Endothelial cell of umbilical vein (primary cell): ENCODE data around the gene ATP5MK. TPM values are rescaled to one million over a fixed set of nuclear protein-coding genes. Genes with fewer than 3 reads are reported as not detected.

Experiments used
- BruUV-seq: library from RNA; stranded (reverse); fragments of 400-500 nt; replicated peaks from 2 replicates; lab custom pipeline; 2021; lab: Mats Ljungman, UMichigan
- CTCF ChIA-PET: fragments of 300-600, 350-600 bp; sonication (Branson Sonifier 250); formaldehyde crosslinking; loops from one replicate; lab custom pipeline; 2021; ENCODE audit warnings: antibody characterized with exemption, inconsistent platforms; lab: Charles Lee
- POLR2A ChIA-PET: fragments of 300-600, 350-600 bp; sonication (Branson Sonifier 250); formaldehyde crosslinking; loops from one replicate; lab custom pipeline; 2021; ENCODE audit warnings: antibody characterized with exemption, inconsistent platforms; lab: Charles Lee
- DNase-seq: peaks from one replicate; pipeline ENCODE4 v3.0.0-alpha.2; 2011; ENCODE audit warnings: low read depth, low spot score
- FAIRE-seq: peaks from 2 replicates; lab custom pipeline; 2011; peaks lifted over from hg19 to GRCh38; lab: Jason Lieb, UNC
- H2AFZ ChIP-seq: 2 replicates; pipeline ENCODE4 v1.6.0; 2012; ENCODE audit warnings: low read depth, low read length, control low read depth, inconsistent platforms
- H3K27ac ChIP-seq: 2 replicates; pipeline ENCODE4 v1.5.1; 2011; ENCODE audit warnings: low read depth, mild to moderate bottlenecking, control low read depth, low read length, moderate library complexity; ENCODE audit not compliant: insufficient read depth
- H3K27me3 ChIP-seq, 2 experiments: 2 replicates each; pipeline versions ENCODE4 v1.6.0 to v1.6.1; 2011; ENCODE audit warnings: low read length in 2 of 2, mixed read lengths in 1 of 2; ENCODE audit not compliant: control insufficient read depth in 2 of 2, insufficient read depth in 2 of 2
- H3K36me3 ChIP-seq, 2 experiments: 2 replicates in 1 of 2; 3 replicates in 1 of 2; pipeline ENCODE4 v1.5.1; 2011; ENCODE audit warnings: low read length in 2 of 2, mild to moderate bottlenecking in 1 of 2, moderate library complexity in 1 of 2; ENCODE audit not compliant: control insufficient read depth in 2 of 2, insufficient read depth in 2 of 2; ENCODE audit errors: extremely low read depth in 1 of 2
- H3K4me1 ChIP-seq: 3 replicates; pipeline ENCODE4 v1.5.1; 2011; ENCODE audit warnings: mild to moderate bottlenecking, low read length; ENCODE audit not compliant: control insufficient read depth, insufficient read depth; ENCODE audit errors: extremely low read depth
- H3K4me2 ChIP-seq: 2 replicates; pipeline ENCODE4 v1.6.1; 2011; ENCODE audit warnings: low read length, control low read depth, mixed read lengths; ENCODE audit not compliant: insufficient read depth
- H3K4me3 ChIP-seq, 3 experiments: fragments of 200-600 bp in 1 of 3; sonication (generic), shearing (Covaris generic) in 1 of 3; replicated peaks in 1 of 3; 2 replicates each; pipeline ENCODE4 v1.5.1; 2011 to 2016; ENCODE audit warnings: control low read depth in 3 of 3, low read length in 3 of 3, mild to moderate bottlenecking in 2 of 3, inconsistent platforms in 1 of 3, low read depth in 1 of 3, moderate library complexity in 1 of 3; ENCODE audit not compliant: insufficient read depth in 1 of 3
- H3K79me2 ChIP-seq: 2 replicates; pipeline ENCODE4 v1.6.0; 2012; ENCODE audit warnings: low read length, inconsistent platforms; ENCODE audit not compliant: control insufficient read depth, insufficient read depth
- H3K9ac ChIP-seq: replicated peaks from 2 replicates; pipeline ENCODE3; 2011; ENCODE audit warnings: low read length, control low read depth; ENCODE audit not compliant: insufficient read depth; ENCODE audit errors: extremely low read depth
- H3K9me1 ChIP-seq: replicated peaks from 3 replicates; pipeline ENCODE4 v1.6.0; 2011; ENCODE audit warnings: mild to moderate bottlenecking, low read length; ENCODE audit not compliant: control insufficient read depth, insufficient read depth; ENCODE audit errors: extremely low read depth
- H3K9me3 ChIP-seq: replicated peaks from 2 replicates; pipeline ENCODE4 v1.5.1; 2012; ENCODE audit warnings: low read length, inconsistent platforms; ENCODE audit not compliant: control insufficient read depth, insufficient read depth
- H4K20me1 ChIP-seq: replicated peaks from 2 replicates; pipeline ENCODE3; 2011; ENCODE audit warnings: mild to moderate bottlenecking, low read length; ENCODE audit not compliant: control insufficient read depth, insufficient read depth; ENCODE audit errors: extremely low read depth
- EZH2 ChIP-seq: IDR thresholded peaks from 2 replicates; pipeline ENCODE4 v1.6.1; 2012; ENCODE audit warnings: borderline replicate concordance, low read depth, mild to moderate bottlenecking, moderate library complexity, low read length, inconsistent platforms; ENCODE audit not compliant: severe bottlenecking
- FOS ChIP-seq: IDR thresholded peaks from 2 replicates; pipeline ENCODE4 v1.6.1; 2011; ENCODE audit warnings: mild to moderate bottlenecking, low read length, moderate library complexity, borderline replicate concordance; ENCODE audit not compliant: insufficient read depth
- GATA2 ChIP-seq: IDR thresholded peaks from 2 replicates; pipeline ENCODE4 v1.7.0; 2011; ENCODE audit warnings: low read depth, mild to moderate bottlenecking, moderate library complexity, mixed read lengths, low read length; ENCODE audit not compliant: insufficient read length, insufficient read depth
- JUN ChIP-seq: IDR thresholded peaks from 2 replicates; pipeline ENCODE4 v1.6.1; 2011; ENCODE audit warnings: borderline replicate concordance, low read depth; ENCODE audit not compliant: insufficient read length, insufficient read depth
- MAX ChIP-seq: IDR thresholded peaks from 2 replicates; pipeline ENCODE4 v1.6.1; 2011; ENCODE audit not compliant: insufficient read depth, insufficient read length
- MYC ChIP-seq: IDR thresholded peaks from one replicate; pipeline ENCODE4 v1.6.1; 2011; ENCODE audit warnings: mild to moderate bottlenecking, low read depth, low read length
- POLR2A ChIP-seq: IDR thresholded peaks from 2 replicates; pipeline ENCODE4 v1.6.1; 2012; ENCODE audit warnings: low read depth, mild to moderate bottlenecking, control low read depth, low read length
- POLR2AphosphoS5 ChIP-seq: IDR thresholded peaks from 2 replicates; pipeline ENCODE4 v1.6.1; 2012; ENCODE audit warnings: low read depth, mild to moderate bottlenecking, control low read depth, low read length, moderate library complexity; ENCODE audit not compliant: insufficient read depth
- dilution Hi-C: fragments of 300-500 bp; cut with MboI; formaldehyde crosslinking; loops from one replicate; pipeline ENCODE4 v1.15.0; 2019; ENCODE audit warnings: low sequenced_read_pairs; ENCODE audit not compliant: extremely low pct_ligation_motif_present
- intact Hi-C: fragments of 100-400 bp; cut with micrococcal nuclease; formaldehyde crosslinking; loops from one replicate; pipeline ENCODE4 v1.10.0; 2022
- polyA plus RNA-seq, 4 experiments: library from polyadenylated mRNA; depleted of rRNA in 3 of 4; stranded (reverse) in 3 of 4; unstranded in 1 of 4; fragments of >200 nt; gene quantifications; 2 replicates each; pipeline versions ENCODE4 v1.2.1 to v1.2.3, GENCODE V29; 2011 to 2012; ENCODE audit warnings: missing spikeins in 1 of 4
- total RNA-seq: library from RNA; stranded (reverse); gene quantifications from 2 replicates; pipeline ENCODE4 v1.2.3, GENCODE V29; 2021
- TF ChIP-seq, protein P1 (sequence below), 2 donors: IDR thresholded peaks; 1 replicate in 1 of 2; 2 replicates in 1 of 2; pipeline ENCODE4 v1.5.1; 2011; ENCODE audit warnings: low read length in 2 of 2, mild to moderate bottlenecking in 2 of 2, moderate library complexity in 2 of 2, control low read depth in 1 of 2, inconsistent platforms in 1 of 2, low read depth in 1 of 2; ENCODE audit not compliant: insufficient read depth in 1 of 2; ENCODE audit errors: extremely low read depth in 1 of 2

ATP5MK gene
- total and polyA plus RNA-seq, 2 donors (not counting 3 experiments of a cell fraction or from before 2014, with no cell fraction given), result 295 to 407 TPM

DNA sequence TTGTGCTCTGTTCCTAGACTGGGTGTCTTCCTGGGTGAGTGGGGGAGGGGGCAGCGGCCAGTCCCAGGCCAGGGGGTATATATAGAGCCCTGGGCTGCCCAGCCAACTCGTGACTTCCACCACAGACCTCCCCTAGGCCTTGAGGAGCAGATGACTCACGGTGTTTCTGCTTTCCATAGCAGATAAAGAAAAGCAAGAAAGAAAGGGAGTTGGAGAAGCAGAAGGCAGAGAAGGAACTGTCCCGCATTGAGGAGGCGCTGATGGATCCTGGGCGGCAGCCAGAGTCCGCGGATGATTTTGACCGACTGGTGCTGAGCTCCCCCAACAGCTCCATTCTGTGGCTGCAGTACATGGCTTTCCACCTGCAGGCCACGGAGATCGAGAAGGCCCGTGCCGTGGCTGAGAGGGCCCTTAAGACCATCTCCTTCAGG lies 45.8 kb upstream of the ATP5MK start:
- Histone ChIP-seq H3K4me3 (no peak overlapping the region), H3K9me1 (no peaks in the 10 kb centered on the region), H3K4me2 (no peak overlapping the region), H3K79me2 (no peaks in the 10 kb centered on the region), H3K36me3 (peaks cover 28 to 61% of the 10 kb centered on the region in 2 experiments), H4K20me1 (no peaks in the 10 kb centered on the region), H2AFZ (no peak overlapping the region), H3K27ac (no peak overlapping the region), H3K4me1 (peaks cover 27% of the 10 kb centered on the region), H3K9ac (no peak overlapping the region), H3K27me3 (no peaks in the 10 kb centered on the region), H3K9me3 (no peaks in the 10 kb centered on the region)
- intact Hi-C loops, result no loop called here
- dilution Hi-C loops, result no loop called here
- FAIRE-seq (no peak), DNase-seq (no peak)
- no TSS peak for BruUV-seq
- CTCF ChIA-PET, result no interaction called here
- TF ChIP-seq JUN, result no peak
- POLR2A ChIA-PET, result no interaction called here

DNA sequence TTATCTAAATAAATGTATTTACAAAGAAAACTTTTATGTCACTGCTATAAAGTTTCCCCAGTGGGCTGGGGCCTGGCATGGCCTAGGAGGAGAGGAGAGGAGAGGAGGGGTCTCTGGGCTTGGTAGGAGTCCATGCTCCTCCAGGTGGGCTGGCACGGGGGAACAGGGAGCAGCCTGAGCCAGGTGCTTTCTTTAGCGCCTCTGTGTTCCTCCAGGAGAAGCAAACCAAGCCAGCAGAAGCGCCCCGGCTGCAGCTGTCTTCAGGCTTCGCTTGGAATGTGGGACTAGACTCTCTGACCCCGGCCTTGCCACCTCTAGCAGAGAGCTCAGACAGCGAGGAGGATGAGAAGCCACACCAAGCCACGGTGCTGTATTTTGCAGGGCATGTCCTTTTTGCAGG lies 45.3 kb upstream of the ATP5MK start:
- no TSS peak for BruUV-seq
- H4K20me1 ChIP-seq, result no peaks in the 10 kb centered on the region
- no peaks in the 10 kb centered on the region for H3K9me1 ChIP-seq
- no peak overlapping the region for H2AFZ ChIP-seq
- no peaks in the 10 kb centered on the region for H3K79me2 ChIP-seq
- dilution Hi-C loops, result no loop called here
- TF ChIP-seq FOS, result no peak
- TF ChIP-seq EZH2, result no peak
- no peak for TF ChIP-seq GATA2
- TF ChIP-seq, protein P1, sequence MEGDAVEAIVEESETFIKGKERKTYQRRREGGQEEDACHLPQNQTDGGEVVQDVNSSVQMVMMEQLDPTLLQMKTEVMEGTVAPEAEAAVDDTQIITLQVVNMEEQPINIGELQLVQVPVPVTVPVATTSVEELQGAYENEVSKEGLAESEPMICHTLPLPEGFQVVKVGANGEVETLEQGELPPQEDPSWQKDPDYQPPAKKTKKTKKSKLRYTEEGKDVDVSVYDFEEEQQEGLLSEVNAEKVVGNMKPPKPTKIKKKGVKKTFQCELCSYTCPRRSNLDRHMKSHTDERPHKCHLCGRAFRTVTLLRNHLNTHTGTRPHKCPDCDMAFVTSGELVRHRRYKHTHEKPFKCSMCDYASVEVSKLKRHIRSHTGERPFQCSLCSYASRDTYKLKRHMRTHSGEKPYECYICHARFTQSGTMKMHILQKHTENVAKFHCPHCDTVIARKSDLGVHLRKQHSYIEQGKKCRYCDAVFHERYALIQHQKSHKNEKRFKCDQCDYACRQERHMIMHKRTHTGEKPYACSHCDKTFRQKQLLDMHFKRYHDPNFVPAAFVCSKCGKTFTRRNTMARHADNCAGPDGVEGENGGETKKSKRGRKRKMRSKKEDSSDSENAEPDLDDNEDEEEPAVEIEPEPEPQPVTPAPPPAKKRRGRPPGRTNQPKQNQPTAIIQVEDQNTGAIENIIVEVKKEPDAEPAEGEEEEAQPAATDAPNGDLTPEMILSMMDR (IDR thresholded peaks at IDR 0.05; ENCODE audit: extremely low read depth in 1 of 2, insufficient read depth in 1 of 2, low read depth in 1 of 2, low read length in 2 of 2), result no peak
- TF ChIP-seq MAX, result no peak
- TF ChIP-seq MYC, result no peak
- TF ChIP-seq POLR2AphosphoS5, result no peak
- TF ChIP-seq POLR2A, result no peak
- TF ChIP-seq JUN, result no peak
- no peak overlapping the region for H3K4me2 ChIP-seq
- intact Hi-C loops, result no loop called here
- no peaks in the 10 kb centered on the region for H3K27me3 ChIP-seq
- DNase-seq, result no peak
- H3K36me3 ChIP-seq, result peaks cover 29 to 61% of the 10 kb centered on the region in 2 experiments
- CTCF ChIA-PET, result no interaction called here
- no peak for FAIRE-seq
- peaks cover 24% of the 10 kb centered on the region for H3K4me1 ChIP-seq
- no peak overlapping the region for H3K4me3 ChIP-seq
- H3K9me3 ChIP-seq, result no peaks in the 10 kb centered on the region
- POLR2A ChIA-PET, result no interaction called here
- no peak overlapping the region for H3K27ac ChIP-seq
- H3K9ac ChIP-seq, result no peak overlapping the region
